Glomerular visceral epithelial cell (primary cell): Measurements from ENCODE around the gene PTCRA.
A peak's percentile ranks its signal among the peaks of the same experiment; 100 is the strongest.

Experiments used
- DNase-seq: peaks from one replicate; pipeline ENCODE4 v3.0.0-alpha.2; 2016; ENCODE audit errors: extremely low spot score

PTCRA gene

DNA sequence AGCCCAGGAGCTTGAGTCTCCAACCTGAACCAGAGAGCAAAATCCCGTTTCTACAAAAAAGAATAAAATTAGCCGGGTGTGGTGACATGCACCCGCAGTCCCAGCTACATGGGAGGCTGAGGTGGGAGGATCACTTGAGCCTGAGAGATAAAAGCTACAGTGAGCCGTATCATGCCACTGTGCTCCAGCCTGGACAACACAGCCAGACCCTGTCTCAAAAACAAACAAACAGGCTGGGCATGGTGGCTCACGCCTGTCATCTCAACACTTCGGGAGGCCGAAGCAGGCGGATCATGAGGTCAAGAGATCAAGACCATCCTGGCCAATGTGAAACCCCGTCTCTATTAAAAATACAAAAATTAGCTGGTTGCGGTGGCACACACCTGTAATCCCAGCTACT lies 11.4 kb upstream of the PTCRA start:
- no peak for DNase-seq

DNA sequence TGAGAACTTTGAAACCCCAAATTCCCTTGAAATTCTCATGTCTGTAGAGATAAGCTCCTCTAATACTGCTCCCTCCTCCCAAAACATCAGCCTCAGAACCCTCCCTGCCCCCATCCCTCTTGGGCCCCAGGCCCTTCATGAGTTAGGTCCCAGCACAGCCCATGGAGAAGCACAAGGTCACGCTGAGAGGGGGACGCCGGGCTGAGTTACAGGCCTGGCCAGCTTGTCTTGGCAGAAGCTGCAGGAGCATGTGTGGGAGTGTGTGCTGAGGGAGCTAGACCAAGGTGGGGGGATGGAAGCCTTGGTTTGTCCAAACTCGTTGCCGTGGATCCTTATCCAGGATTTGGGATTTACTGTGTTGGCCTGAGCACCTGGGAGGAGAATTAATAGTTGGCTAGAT lies 8.5 kb upstream of the PTCRA start:
- no peak for DNase-seq

DNA sequence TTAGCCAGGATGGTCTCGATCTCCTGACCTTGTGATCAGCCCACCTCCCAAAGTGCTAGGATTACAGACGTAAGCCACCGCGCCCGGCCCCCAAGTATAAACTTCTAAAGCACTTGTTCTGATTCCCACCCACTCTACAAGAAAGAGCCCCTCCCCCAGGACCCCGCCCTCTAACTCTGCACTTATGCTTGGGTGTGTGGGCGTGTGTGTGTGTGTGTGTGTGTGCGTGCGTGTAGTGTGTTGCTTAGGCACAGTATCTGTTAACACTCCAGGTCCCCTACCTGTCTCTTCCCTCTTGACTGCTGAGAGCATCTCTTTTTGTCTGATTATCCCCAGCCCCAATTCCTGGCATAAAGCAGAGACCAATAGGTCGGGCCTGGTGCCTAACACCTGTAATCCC lies 6.0 kb upstream of the PTCRA start:
- DNase-seq, result no peak

DNA sequence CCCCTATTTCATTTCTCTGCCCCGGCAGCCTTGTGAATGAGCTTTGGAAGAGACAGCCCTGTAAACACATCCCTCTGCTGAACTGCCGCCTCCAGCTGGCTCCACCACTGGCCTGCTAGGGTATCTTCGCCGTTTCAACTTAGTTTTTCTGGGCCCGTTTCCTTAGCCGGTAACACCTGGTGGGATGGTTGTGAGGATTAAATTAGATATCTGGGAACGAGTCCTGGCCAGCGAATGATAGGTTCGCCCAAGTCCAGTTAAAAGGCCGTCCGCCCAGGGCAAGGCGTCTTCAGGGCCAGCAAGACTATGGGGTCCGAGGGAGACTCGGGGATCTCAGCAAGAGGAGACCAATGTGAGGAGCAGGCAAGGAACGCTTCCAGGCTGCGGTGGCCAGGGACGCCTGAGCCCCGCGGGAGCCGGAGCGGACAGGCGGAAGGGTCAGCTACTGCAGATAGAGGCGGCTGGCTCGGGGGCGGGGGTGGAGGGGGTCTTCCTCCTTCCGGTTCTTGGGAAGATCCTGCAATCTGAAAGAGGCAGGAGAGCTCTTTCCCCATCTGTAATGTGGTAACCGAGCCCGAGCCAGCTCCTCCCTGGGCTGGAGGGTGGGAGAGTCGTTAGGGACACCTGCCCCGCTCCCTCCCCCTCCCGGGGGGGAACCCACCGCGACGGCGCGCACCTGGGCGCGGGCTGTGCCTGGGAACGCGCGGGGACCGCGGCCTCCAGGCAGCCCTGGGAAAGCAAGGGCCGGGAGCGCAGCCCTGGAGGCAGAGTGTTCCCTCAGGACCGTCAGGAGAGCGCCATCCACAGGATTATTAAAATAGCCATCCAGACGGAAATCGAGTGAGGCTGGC lies 4.5 kb upstream of the PTCRA start:
- DNase-seq, result no peak

DNA sequence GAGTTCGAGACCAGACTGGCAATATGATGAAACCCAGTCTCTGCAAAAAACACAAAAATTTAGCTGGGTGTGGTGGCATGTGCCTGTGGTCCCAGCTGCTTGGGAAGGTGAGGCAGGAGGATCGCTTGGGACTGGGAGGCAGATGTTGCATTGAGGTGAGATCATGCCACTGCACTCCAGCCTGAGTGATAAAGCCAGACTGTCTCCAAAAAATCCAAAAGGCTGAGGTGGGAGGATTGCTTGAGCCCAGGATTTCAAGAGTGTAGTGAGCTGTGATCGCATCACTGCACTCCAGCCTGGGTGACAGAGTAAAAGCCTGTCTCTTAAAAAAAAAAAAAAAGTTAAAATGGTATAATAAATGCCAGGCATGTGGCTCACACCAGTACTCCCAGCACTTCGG lies 1.3 kb upstream of the PTCRA start:
- DNase-seq, result peak; percentile 35

DNA sequence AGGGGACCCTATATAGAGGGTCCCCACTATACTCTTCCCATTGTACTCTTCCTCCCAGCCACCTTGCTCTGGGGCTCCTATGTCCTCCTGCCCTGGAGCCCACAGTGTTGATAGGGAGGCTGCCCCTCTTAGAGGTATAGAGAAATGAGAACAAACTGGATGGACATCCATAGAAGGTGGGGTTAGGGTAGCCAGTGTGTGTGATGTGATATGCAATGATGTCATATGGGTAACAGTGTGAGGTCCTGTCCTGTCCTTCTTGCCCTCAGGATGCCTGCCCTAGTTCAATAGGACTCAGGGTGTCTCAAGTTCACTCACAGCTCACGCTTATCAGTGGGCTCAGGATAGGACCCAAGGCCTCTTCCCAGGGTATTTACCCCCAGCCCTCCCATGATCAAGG lies 435 bp downstream of the PTCRA start:
- DNase-seq, result no peak

DNA sequence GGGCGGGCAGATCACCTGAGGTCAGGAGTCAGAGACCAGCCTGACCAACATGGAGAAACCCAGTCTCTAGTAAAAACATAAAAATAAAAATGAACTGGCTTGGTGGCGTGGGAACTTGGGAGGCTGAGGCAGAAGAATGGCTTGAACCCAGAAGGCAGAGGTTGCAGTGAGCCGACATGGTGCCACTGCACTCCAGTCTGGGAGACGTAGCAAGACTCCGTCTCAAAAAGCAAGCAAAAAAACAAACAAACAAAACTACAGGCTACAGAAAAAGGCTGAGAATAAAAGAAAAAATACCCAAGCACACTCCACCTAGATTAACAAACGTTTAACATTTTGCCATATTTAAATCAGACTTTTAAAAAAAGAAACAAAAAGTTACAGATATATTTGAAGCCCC lies 5.9 kb downstream of the PTCRA start:
- DNase-seq, result no peak

DNA sequence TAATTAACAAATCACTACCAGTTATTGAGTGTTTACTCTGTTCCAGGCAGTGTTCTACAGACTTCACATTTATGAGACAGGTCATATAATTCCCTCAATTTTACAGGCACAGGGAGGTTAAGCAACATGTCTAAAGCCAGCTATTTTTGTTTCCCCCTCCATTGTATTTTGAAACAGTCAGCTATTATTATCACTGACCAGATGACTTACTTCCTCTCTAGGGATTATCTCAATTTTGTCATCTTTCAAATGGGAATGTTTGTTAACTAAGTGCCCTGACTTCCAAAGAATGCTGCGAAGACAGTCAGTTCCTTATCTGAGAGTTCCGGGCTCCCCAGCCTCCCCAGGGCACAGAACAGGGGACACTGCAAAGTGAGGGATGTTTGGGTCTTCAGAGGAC lies 7.8 kb downstream of the PTCRA start:
- no peak for DNase-seq

DNA sequence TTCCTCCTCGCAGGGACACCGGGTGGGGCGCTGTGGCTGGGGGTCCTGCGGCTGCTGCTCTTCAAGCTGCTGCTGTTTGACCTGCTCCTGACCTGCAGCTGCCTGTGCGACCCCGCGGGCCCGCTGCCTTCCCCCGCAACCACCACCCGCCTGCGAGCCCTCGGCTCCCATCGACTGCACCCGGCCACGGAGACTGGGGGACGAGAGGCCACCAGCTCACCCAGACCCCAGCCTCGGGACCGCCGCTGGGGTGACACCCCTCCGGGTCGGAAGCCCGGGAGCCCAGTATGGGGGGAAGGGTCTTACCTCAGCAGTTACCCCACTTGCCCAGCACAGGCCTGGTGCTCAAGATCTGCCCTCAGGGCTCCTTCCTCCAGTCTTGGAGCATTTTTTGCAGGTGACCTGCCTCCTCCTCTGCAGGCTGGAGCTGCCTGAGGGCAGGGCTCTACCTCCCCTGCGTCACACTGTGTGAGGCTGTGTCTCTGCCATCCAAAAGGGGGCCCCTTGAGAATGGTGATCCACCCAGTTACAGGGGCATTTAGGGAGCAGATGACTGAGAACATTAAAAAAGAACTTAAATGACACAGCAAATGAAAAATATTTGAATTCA lies 9.5 kb downstream of the PTCRA start:
- no peak for DNase-seq

DNA sequence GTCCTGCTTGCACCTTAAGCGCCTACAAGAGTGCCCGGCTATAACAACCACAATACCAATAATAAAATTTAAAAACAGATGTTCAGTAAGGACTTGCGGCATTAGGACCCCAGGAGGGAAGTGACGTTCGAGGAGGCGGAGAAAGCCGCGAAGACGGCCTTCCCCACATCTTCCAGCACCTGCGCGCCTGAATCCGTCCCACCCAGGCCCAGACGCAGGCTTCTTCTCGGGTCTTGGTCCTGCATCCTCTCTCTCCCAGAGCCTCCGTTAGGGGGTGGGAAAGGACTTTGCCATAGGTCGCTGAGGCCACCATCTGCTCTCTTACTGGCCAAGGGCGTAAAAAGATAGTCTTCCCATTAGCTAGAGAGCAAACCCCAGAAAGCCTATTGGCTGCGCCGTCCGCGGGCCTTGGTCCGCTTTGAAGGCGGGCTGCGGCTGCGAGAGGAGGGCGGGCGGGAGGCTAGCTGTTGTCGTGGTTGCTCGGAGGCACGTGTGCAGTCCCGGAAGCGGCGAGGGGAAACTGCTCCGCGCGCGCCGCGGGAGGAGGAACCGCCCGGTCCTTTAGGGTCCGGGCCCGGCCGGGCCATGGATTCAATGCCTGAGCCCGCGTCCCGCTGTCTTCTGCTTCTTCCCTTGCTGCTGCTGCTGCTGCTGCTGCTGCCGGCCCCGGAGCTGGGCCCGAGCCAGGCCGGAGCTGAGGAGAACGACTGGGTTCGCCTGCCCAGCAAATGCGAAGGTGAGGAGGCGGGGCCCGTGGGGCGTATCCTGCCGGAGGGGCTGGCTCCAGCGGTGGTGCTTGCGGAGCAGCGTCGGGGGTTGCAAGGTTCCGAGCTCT lies 13.3 kb downstream of the PTCRA start, which contains the start of gene CNPY3:
Gene CNPY3 (plus strand): TSS at position 495 of the 835 bp plus-strand sequence. CDS start 91 bp downstream, at position 586.
- peak; percentile 99 for DNase-seq

DNA sequence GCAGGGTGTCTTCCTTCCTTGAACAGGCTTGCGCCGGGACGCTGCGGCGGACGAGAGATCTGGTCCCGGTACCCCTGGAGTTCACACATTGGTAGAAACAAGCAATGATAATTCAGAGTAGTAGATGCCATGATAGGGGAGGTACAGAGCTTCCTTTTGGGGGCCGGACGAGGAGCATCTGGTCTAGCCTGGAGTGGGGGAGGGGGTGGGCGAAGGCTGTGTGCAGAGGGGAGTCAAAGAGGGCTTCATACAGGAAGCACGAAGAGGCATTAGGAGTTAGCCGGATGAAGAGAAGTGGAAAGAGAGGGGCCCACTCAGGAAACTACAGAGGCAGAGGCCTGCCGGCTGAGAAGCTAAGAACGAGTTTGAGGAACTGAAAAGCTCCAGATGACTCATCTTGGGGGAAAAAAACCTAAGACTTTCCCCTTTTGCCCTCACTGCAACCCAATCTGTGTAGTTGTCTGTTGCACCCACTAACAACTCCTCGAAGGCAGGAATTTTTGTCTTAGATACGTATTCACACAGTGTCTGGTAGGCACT lies 14.0 kb downstream of the PTCRA start:
- peak; percentile 69 for DNase-seq

DNA sequence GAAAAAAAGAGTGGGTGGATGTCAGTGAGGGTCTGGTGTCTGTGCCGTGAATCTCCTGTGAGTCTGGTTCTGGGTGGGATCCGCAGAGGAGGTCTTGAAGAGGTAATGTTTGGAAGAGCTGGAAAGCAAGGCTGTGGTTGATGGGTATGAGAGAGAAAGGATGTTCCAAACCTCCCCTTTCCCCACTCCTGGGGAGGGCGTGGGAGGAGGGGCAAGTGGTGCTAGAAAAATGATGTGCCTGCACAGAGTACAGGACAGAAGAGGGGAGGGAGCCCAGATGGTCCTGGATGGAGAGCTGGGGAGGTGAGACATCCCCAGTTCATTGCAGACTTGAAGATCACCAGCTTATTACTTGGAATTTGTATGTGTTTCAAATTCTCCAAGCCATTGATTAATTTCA lies 16.6 kb downstream of the PTCRA start:
- no peak for DNase-seq

DNA sequence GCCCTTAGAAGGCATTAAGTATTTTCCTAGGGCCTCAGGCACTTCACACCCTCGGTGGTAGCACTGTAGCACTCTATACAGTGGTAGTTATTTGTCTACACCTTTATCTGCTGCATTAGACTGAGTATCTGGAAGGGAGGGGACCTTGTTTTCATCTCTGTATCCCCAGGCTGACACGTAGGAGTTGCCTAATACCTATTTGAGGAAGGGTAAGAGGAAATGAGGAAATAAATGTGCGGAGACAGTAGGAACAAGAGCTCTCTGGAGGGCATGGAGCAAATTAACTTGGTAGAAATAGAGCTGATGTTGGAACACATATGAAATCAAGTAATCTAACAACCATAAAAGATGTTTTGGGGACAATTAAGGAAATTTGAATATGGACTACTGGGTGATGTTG lies 17.4 kb downstream of the PTCRA start:
- no peak for DNase-seq

DNA sequence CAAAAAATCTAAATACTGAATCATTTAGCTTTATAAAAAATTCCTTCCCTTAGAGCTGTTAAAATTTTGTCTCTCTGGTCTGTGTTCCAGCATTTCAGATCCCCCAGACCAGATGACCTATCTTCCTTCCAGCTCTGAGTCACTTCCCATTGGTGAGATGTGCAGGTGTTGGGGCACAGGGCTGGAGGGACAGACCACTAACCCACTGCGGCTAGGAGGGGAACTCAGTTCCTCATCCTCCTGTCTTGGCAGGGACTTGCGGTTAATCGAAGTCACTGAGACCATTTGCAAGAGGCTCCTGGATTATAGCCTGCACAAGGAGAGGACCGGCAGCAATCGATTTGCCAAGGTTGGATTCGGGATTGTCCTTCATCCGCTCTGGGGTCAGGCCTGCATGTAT lies 19.5 kb downstream of the PTCRA start:
- no peak for DNase-seq

DNA sequence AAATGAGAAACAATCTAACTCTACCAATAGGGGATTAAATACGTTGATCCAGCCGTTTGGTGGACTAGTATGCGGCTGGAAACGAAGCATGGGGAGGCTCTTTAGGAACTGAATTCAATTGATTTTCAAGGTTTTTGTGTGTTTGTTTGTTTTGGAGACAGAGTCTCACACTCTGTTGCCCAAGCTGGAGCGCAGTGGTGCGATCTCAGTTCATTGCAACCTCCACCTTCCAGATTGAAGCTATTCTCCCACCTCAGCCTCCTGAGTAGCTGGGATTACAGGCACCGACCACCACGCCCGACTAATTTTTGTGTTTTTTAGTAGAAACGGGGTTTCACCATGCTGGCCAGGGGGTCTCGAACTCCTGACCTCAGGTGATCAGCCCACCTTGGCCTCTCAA lies 20.5 kb downstream of the PTCRA start:
- no peak for DNase-seq

DNA sequence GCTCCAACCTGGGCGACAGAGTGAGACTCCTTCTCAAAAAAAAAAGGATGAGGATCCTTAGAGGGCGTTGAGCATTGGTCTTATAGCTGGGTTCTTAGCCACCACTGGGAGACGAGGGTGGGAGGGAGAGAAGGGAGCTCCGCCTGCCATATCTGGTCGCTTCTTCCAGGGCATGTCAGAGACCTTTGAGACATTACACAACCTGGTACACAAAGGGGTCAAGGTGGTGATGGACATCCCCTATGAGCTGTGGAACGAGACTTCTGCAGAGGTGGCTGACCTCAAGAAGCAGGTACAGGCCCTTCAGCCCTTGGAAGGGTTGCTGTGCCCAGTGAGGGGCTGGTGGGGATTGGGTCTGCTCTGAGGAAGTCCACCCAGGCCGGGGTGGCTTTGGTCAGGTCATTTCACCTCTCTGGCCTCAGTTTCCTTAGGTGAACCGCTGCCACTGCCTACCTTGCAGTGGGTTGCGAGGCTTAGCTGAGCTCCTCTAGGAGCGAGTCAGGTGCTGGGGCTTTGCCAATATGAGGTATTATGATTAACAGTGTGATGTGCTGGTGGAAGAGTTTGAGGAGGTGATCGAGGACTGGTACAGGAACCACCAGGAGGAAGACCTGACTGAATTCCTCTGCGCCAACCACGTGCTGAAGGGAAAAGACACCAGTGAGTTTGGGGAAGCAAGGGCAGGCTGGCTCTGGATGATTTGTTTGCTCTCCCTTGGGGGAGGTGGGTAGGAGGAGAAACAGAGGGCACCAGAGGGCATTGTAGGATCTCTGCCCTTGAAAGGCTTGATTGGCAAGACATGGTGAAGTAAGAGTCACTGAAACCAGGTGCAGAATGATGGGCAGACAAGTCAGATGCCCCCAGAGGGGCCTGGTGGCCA lies 21.9 kb downstream of the PTCRA start:
- peak; percentile 30 for DNase-seq

DNA sequence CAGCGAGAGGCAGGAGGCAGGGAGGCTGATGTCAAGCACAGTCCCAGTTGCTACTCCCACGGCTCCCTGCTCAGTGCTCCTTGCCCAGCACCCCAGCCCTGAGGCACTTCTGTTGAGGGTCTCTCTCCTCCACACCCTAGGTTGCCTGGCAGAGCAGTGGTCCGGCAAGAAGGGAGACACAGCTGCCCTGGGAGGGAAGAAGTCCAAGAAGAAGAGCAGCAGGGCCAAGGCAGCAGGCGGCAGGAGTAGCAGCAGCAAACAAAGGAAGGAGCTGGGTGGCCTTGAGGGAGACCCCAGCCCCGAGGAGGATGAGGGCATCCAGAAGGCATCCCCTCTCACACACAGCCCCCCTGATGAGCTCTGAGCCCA lies 22.6 kb downstream of the PTCRA start:
- DNase-seq, result no peak

DNA sequence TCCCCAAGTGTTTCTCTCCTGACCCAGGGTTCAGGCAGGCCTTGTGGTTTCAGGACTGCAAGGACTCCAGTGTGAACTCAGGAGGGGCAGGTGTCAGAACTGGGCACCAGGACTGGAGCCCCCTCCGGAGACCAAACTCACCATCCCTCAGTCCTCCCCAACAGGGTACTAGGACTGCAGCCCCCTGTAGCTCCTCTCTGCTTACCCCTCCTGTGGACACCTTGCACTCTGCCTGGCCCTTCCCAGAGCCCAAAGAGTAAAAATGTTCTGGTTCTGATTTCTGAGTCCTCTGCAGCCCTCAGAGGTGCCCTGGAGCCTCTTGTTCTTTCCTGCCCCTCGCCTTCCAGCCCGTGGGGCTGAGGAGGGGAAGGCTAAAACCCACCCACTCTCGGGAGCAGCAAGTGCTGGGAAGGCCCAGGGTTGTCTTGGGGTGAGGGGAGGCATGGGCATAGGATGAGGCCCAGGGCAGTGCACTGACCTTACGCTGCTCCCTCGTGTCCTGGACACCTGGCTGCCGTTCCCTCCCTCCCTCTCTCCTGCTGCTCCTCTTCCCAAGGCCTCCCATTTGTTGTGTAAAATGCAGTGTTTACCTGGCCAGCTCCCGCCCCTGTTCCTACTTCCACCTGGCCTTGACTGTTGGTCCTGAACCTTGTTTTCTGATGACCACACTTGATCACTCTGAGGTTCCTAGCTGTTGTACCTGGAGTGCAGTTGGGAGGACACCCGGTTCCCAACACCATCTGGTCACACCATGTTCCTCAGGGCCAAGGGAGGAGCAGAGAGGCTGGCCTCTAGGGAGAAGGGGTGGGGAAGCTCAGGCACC lies 23.3 kb downstream of the PTCRA start:
- no peak for DNase-seq

DNA sequence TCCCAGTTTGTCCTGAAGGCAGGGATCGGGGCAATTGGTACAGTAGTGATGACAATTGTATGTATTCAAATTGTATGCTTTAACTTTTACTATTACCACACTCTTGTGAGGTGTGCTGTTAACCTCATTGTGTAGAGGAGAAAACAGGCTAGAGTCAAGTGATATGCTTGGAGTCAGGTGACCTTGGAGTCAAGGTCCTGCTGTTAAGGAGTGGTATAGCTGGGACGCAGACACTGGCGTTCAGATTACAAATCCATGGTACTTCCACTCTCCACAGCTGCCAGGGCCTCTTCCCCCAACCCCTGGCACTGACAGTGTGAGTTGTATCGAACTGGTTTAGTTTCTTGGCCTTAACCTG lies 23.9 kb downstream of the PTCRA start:
- no peak for DNase-seq

DNA sequence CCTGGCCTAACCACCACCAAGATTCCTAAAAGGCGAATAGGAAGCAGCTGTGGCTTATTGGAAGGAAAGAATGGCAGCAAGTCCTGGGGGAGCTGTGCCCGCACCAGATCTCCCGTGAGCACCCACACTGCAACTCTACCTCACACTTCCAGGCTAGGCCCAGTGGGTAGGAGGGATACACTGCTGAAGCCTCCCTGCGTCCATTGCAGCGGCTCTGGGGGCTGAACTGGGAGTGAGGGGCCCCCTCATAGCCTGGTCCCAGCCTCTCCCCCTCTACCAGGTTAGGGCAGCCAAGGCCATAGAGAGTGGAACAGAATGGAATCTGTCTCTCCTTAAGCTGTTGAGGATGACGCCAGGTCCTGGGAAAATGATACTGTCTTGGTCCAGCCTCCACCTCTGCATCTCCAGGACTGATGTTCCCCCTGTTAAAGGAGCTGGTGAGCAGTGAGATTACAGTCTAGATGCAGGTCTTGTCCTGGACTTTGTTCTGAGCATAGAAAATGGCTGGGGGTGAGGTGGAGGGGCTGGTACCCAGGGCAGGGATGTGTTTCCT lies 24.7 kb downstream of the PTCRA start:
- no peak for DNase-seq
